ENCODE results near the gene ATP10A. TPM values are rescaled to one million over a fixed set of nuclear protein-coding genes. Genes with fewer than 3 reads are reported as not detected.

ATP10A gene
- total RNA-seq, 1 donor from 2014 or later = not detected

- peaks cover 21% of the 10 kb centered on the region for H3K27me3 Mint-ChIP-seq
- ATAC-seq (ENCODE audit: low read depth) (no peak), DNase-seq (no peak)
- intact Hi-C loops (cut with micrococcal nuclease) = no loop called here
- H3K9me3 Mint-ChIP-seq = no peaks in the 10 kb centered on the region
- TF ChIP-seq CTCF (IDR thresholded peaks at IDR 0.05) = no peak
- H3K27ac Mint-ChIP-seq = no peak overlapping the region
- POLR2A ChIA-PET = no interaction called here
- no peaks in the 10 kb centered on the region for H3K36me3 Mint-ChIP-seq (ENCODE audit: low read depth)
- CTCF ChIA-PET = no interaction called here
- no peak overlapping the region for H3K4me3 Mint-ChIP-seq
- peaks cover 21% of the 10 kb centered on the region for H3K4me1 Mint-ChIP-seq
Measured at GRCh38 chr15:25803541-25803940, 59.6 kb downstream of the ATP10A start.

- no peak for TF ChIP-seq CTCF (IDR thresholded peaks at IDR 0.05)
- ChIA-PET POLR2A (no interaction called here), CTCF (no interaction called here)
- Mint-ChIP-seq H3K27me3 (peaks cover 23% of the 10 kb centered on the region), H3K36me3 (ENCODE audit: low read depth) (no peaks in the 10 kb centered on the region), H3K27ac (no peak overlapping the region), H3K4me3 (no peak overlapping the region), H3K4me1 (peaks cover 25% of the 10 kb centered on the region), H3K9me3 (no peaks in the 10 kb centered on the region)
- intact Hi-C loops (cut with micrococcal nuclease) = no loop called here
- peak; percentile 50 for ATAC-seq (ENCODE audit: low read depth)
- no peak for DNase-seq
Measured at GRCh38 chr15:25803036-25803435, 60.1 kb downstream of the ATP10A start.

- Mint-ChIP-seq H3K9me3 (no peaks in the 10 kb centered on the region), H3K36me3 (ENCODE audit: low read depth) (no peaks in the 10 kb centered on the region), H3K27me3 (peaks cover 27% of the 10 kb centered on the region), H3K4me1 (peaks cover 28% of the 10 kb centered on the region), H3K4me3 (no peak overlapping the region), H3K27ac (no peak overlapping the region)
- ChIA-PET POLR2A (no interaction called here), CTCF (no interaction called here)
- intact Hi-C loops (cut with micrococcal nuclease) = no loop called here
- DNase-seq = no peak
- no peak for TF ChIP-seq CTCF (IDR thresholded peaks at IDR 0.05)
- no peak for ATAC-seq (ENCODE audit: low read depth)
Measured at GRCh38 chr15:25802285-25802830, 60.8 kb downstream of the ATP10A start.

- intact Hi-C loops (cut with micrococcal nuclease) = no loop called here
- H3K27ac Mint-ChIP-seq = no peak overlapping the region
- H3K36me3 Mint-ChIP-seq (ENCODE audit: low read depth) = no peaks in the 10 kb centered on the region
Measured at GRCh38 chr15:25801586-25802284, 61.4 kb downstream of the ATP10A start.

More at GRCh38 chr15:25801586-25802284, 61.4 kb downstream of the ATP10A start:
- ChIA-PET POLR2A (no interaction called here), CTCF (no interaction called here)
- DNase-seq = no peak
- no peaks in the 10 kb centered on the region for H3K9me3 Mint-ChIP-seq
- H3K27me3 Mint-ChIP-seq = peaks cover 28% of the 10 kb centered on the region
- no peak for ATAC-seq (ENCODE audit: low read depth)
- H3K4me1 Mint-ChIP-seq = peaks cover 31% of the 10 kb centered on the region
- H3K4me3 Mint-ChIP-seq = no peak overlapping the region
- TF ChIP-seq CTCF (IDR thresholded peaks at IDR 0.05) = no peak

Data from activated B cell treated with CpG ODN at 0.5 μM for 24 hours (primary cell).